Suprapubic skin (tissue), 4 donors: ENCODE results near the gene MCTP1.

Experiments used
- EP300 ChIP-seq: sonication (generic); formaldehyde crosslinking; IDR thresholded peaks from one replicate; pipeline ENCODE4 v1.6.1; 2017; ENCODE audit warnings: antibody characterized with exemption
- POLR2A ChIP-seq, 2 donors: fragments of 450-650 bp; IDR thresholded peaks; one replicate each; pipeline ENCODE4 v1.6.1; 2017; ENCODE audit warnings: antibody characterized with exemption in 2 of 2, mild to moderate bottlenecking in 2 of 2, moderate library complexity in 2 of 2
- POLR2AphosphoS5 ChIP-seq, 3 donors: sonication (generic); formaldehyde crosslinking; IDR thresholded peaks; one replicate each; pipeline ENCODE4 v1.6.1; 2017; ENCODE audit warnings: antibody characterized with exemption in 3 of 3
- TF ChIP-seq, protein P1 (sequence below), 2 donors: fragments of 200-600 bp in 1 of 2; fragments of 450-650 bp in 1 of 2; sonication (generic) in 1 of 2; IDR thresholded peaks; one replicate each; pipeline ENCODE4 v1.5.1; 2016 to 2019; ENCODE audit warnings: antibody characterized with exemption in 2 of 2, mild to moderate bottlenecking in 1 of 2, moderate library complexity in 1 of 2

DNA sequence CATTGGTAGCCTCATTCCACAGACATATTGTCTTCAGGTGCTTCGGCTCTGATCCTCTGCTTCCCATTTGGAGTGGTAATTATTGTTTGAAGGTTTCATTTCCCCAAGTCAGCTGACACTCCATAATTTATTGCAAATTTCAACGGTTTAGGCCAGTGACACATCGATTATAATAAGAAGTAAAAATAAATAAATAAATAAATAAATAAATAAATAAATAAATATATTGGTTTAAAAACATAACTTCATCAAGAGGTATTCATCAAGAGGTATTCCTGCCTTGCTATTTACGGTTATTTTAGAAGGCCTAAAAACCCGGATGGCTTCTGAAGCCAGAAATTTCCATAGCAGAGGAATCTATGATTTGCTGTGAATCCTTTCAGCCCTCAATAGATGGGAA, 393.3 kb downstream of the MCTP1 start:
- TF ChIP-seq, protein P1, sequence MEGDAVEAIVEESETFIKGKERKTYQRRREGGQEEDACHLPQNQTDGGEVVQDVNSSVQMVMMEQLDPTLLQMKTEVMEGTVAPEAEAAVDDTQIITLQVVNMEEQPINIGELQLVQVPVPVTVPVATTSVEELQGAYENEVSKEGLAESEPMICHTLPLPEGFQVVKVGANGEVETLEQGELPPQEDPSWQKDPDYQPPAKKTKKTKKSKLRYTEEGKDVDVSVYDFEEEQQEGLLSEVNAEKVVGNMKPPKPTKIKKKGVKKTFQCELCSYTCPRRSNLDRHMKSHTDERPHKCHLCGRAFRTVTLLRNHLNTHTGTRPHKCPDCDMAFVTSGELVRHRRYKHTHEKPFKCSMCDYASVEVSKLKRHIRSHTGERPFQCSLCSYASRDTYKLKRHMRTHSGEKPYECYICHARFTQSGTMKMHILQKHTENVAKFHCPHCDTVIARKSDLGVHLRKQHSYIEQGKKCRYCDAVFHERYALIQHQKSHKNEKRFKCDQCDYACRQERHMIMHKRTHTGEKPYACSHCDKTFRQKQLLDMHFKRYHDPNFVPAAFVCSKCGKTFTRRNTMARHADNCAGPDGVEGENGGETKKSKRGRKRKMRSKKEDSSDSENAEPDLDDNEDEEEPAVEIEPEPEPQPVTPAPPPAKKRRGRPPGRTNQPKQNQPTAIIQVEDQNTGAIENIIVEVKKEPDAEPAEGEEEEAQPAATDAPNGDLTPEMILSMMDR (IDR thresholded peaks at IDR 0.05), result no peak
- no peak for TF ChIP-seq POLR2A (IDR thresholded peaks at IDR 0.05)
- no peak for TF ChIP-seq EP300
- TF ChIP-seq POLR2AphosphoS5 (IDR thresholded peaks at IDR 0.05), result no peak
